Activated effector memory CD4-positive, alpha-beta T cell treated with anti-CD3 and anti-CD28 coated beads, Interleukin-2, amount 50 U/mL, for 16 hours (primary cell): Measurements from ENCODE around the gene MICAL1.
A peak's percentile ranks its signal among the peaks of the same experiment; 100 is the strongest.

Experiments used
- DNase-seq: peaks from one replicate; pipeline ENCODE4 v3.0.0-alpha.2; 2020

The MICAL1 gene

GRCh38 chr6:109452181-109452580, 3.4 kb downstream of the MICAL1 start:
- no peak for DNase-seq

- no peak for DNase-seq
Observed at GRCh38 chr6:109451376-109451775, 4.2 kb downstream of the MICAL1 start.

- no peak for DNase-seq
Observed at GRCh38 chr6:109450801-109451200, 4.8 kb downstream of the MICAL1 start.

GRCh38 chr6:109449795-109450673, 5.5 kb downstream of the MICAL1 start:
- peak; percentile 68 for DNase-seq

- DNase-seq: no peak
Observed at GRCh38 chr6:109449064-109449794, 6.3 kb downstream of the MICAL1 start.

GRCh38 chr6:109448615-109449014, 7.0 kb downstream of the MICAL1 start:
- no peak for DNase-seq

- no peak for DNase-seq
Observed at GRCh38 chr6:109447878-109448555, 7.6 kb downstream of the MICAL1 start.

- DNase-seq: no peak
Observed at GRCh38 chr6:109447087-109447486, 8.5 kb downstream of the MICAL1 start.

- no peak for DNase-seq
Observed at GRCh38 chr6:109446541-109446940, 9.0 kb downstream of the MICAL1 start.

- DNase-seq: no peak
Observed at GRCh38 chr6:109446072-109446471, 9.5 kb downstream of the MICAL1 start.

GRCh38 chr6:109445382-109445781, 10.2 kb downstream of the MICAL1 start:
- no peak for DNase-seq

- DNase-seq: no peak
Observed at GRCh38 chr6:109443425-109443950, 12.1 kb downstream of the MICAL1 start.

GRCh38 chr6:109442393-109442924, 13.1 kb downstream of the MICAL1 start:
- DNase-seq: no peak

- peak; percentile 82 for DNase-seq
Observed at GRCh38 chr6:109441069-109441816, 14.3 kb downstream of the MICAL1 start.

GRCh38 chr6:109440331-109441068, 15.1 kb downstream of the MICAL1 start, which contains the start of the genes PPIL6 and SMPD2:
PPIL6 (minus strand) TSS chr6:109440628; CDS start chr6:109440590, 38 bp downstream.
SMPD2 (plus strand) TSS chr6:109440724; CDS start chr6:109441122, 398 bp downstream.
- DNase-seq: peak; percentile 93

- DNase-seq: no peak
Observed at GRCh38 chr6:109436041-109436440, 19.5 kb downstream of the MICAL1 start.

- no peak for DNase-seq
Observed at GRCh38 chr6:109434456-109434855, 21.1 kb downstream of the MICAL1 start.

GRCh38 chr6:109429496-109429895, 26.1 kb downstream of the MICAL1 start:
- DNase-seq: no peak

GRCh38 chr6:109428889-109429477, 26.6 kb downstream of the MICAL1 start:
- no peak for DNase-seq

GRCh38 chr6:109424946-109425345, 30.6 kb downstream of the MICAL1 start:
- no peak for DNase-seq

- DNase-seq: no peak
Observed at GRCh38 chr6:109421184-109421583, 34.4 kb downstream of the MICAL1 start.
